Middle frontal gyrus (tissue), 1 donor: ENCODE data around the gene ILKAP.
A peak's percentile ranks its signal among the peaks of the same experiment; 100 is the strongest.
"Not testable (repeated sequence)": the region's sequence is repeated elsewhere in the genome, so short reads cannot be mapped to it uniquely, and the experiment has no call there.

Experiments used
- DNase-seq: peaks from one replicate; pipeline ENCODE4 v3.0.0-alpha.2; 2015; ENCODE audit warnings: low spot score; ENCODE audit errors: extremely low spot score

The ILKAP gene

GRCh38 chr2:238202326-238203093 is 985 bp downstream of the ILKAP start:
- DNase-seq, result no peak

GRCh38 chr2:238190445-238190844 is 13.1 kb downstream of the ILKAP start:
- DNase-seq, result no peak

GRCh38 chr2:238187618-238188548 is 15.6 kb downstream of the ILKAP start:
- no peak for DNase-seq

- no peak for DNase-seq
Measured at GRCh38 chr2:238183821-238184220, 19.7 kb downstream of the ILKAP start.

GRCh38 chr2:238182362-238182761 is 21.1 kb downstream of the ILKAP start:
- DNase-seq, result no peak

- DNase-seq, result no peak
Measured at GRCh38 chr2:238180554-238180953, 22.9 kb downstream of the ILKAP start.

- DNase-seq, result no peak
Measured at GRCh38 chr2:238176613-238177012, 26.9 kb downstream of the ILKAP start.

- DNase-seq, result no peak
Measured at GRCh38 chr2:238174701-238175100, 28.8 kb downstream of the ILKAP start.

- no peak for DNase-seq
Measured at GRCh38 chr2:238174291-238174690, 29.2 kb downstream of the ILKAP start.

GRCh38 chr2:238173692-238174091 is 29.8 kb downstream of the ILKAP start:
- DNase-seq, result no peak

- DNase-seq, result no peak
Measured at GRCh38 chr2:238172439-238172838, 31.1 kb downstream of the ILKAP start.

GRCh38 chr2:238171575-238172187 is 31.8 kb downstream of the ILKAP start:
- no peak for DNase-seq

- DNase-seq, result not testable (repeated sequence)
Measured at GRCh38 chr2:238171072-238171431, 32.4 kb downstream of the ILKAP start.

GRCh38 chr2:238170386-238171071 is 33.0 kb downstream of the ILKAP start:
- DNase-seq, result no peak

GRCh38 chr2:238169708-238170251 is 33.7 kb downstream of the ILKAP start:
- peak; percentile 32 for DNase-seq

- no peak for DNase-seq
Measured at GRCh38 chr2:238169048-238169707, 34.3 kb downstream of the ILKAP start.

GRCh38 chr2:238168196-238169047 is 35.1 kb downstream of the ILKAP start:
- DNase-seq, result no peak

GRCh38 chr2:238167761-238168160 is 35.7 kb downstream of the ILKAP start:
- no peak for DNase-seq

- DNase-seq, result no peak
Measured at GRCh38 chr2:238167344-238167715, 36.2 kb downstream of the ILKAP start.
